B cell (primary cell): ENCODE measurements around the gene S100A9. TPM values are rescaled to one million over a fixed set of nuclear protein-coding genes. Genes with fewer than 3 reads are reported as not detected.

Source experiments
- ATAC-seq: fragments of 200-7000 bp; cut with Tn5 transposase; one replicate; pipeline ENCODE4 v1.10.0; 2021; ENCODE audit warnings: low read depth, mild to moderate bottlenecking, moderate number of reproducible peaks, moderate library complexity
- CTCF ChIA-PET: fragments of 350-600 bp; sonication (Branson Sonifier 250); formaldehyde crosslinking; loops from one replicate; lab custom pipeline; 2021; ENCODE audit warnings: antibody characterized with exemption, inconsistent platforms; lab: Charles Lee
- POLR2A ChIA-PET: fragments of 350-600 bp; sonication (Branson Sonifier 250); formaldehyde crosslinking; loops from one replicate; lab custom pipeline; 2021; ENCODE audit warnings: antibody characterized with exemption; lab: Charles Lee
- DNase-seq: peaks from one replicate; pipeline ENCODE4 v3.0.0; 2013
- H2AFZ ChIP-seq: 2 replicates; pipeline ENCODE4 v1.6.1; 2012; ENCODE audit warnings: mild to moderate bottlenecking, low read depth, low read length; ENCODE audit not compliant: insufficient read depth, poor library complexity, severe bottlenecking
- H3K27ac ChIP-seq, 2 donors: 1 replicate in 1 of 2; 2 replicates in 1 of 2; pipeline ENCODE4 v1.5.1; 2012 to 2013; ENCODE audit warnings: low read length in 2 of 2, mild to moderate bottlenecking in 2 of 2, moderate library complexity in 1 of 2
- H3K27me3 ChIP-seq, 4 experiments: fragments of 200-600 bp in 1 of 4; sonication (generic) in 1 of 4; replicated peaks in 1 of 4; 1 replicate in 2 of 4; 2 replicates in 2 of 4; pipeline versions ENCODE4 v1.6.1 to v1.7.0; 2013 to 2016; ENCODE audit warnings: low read length in 3 of 4, mild to moderate bottlenecking in 2 of 4, mixed read lengths in 1 of 4, moderate library complexity in 1 of 4; ENCODE audit not compliant: insufficient read depth in 4 of 4, control insufficient read depth in 3 of 4; ENCODE audit errors: control extremely low read depth in 1 of 4
- H3K36me3 ChIP-seq, 2 experiments: replicated peaks in 1 of 2; 1 replicate in 1 of 2; 2 replicates in 1 of 2; pipeline versions ENCODE4 v1.6.1 to v1.7.1; 2013; ENCODE audit warnings: low read length in 1 of 2; ENCODE audit not compliant: insufficient read depth in 2 of 2, control insufficient read depth in 1 of 2; ENCODE audit errors: control extremely low read depth in 1 of 2, extremely low read depth in 1 of 2
- H3K4me1 ChIP-seq, 2 donors: fragments of 200-600 bp in 1 of 2; sonication (generic) in 1 of 2; 1 replicate in 1 of 2; 2 replicates in 1 of 2; pipeline versions ENCODE4 v1.5.1 to v1.6.1; 2013 to 2017; ENCODE audit warnings: low read length in 2 of 2; ENCODE audit not compliant: control insufficient read depth in 2 of 2, insufficient read depth in 2 of 2
- H3K4me2 ChIP-seq: replicated peaks from 2 replicates; pipeline ENCODE3; 2012; ENCODE audit warnings: mild to moderate bottlenecking, low read depth, low read length; ENCODE audit not compliant: poor library complexity, severe bottlenecking
- H3K4me3 ChIP-seq, 5 experiments: fragments of 200-600 bp in 1 of 5; sonication (generic) in 1 of 5; 1 replicate in 3 of 5; 2 replicates in 2 of 5; pipeline versions ENCODE4 v1.5.1 to v1.7.0; 2011 to 2016; ENCODE audit warnings: low read length in 4 of 5, mild to moderate bottlenecking in 4 of 5, low read depth in 2 of 5, control low read depth in 1 of 5, moderate library complexity in 1 of 5; ENCODE audit not compliant: insufficient read depth in 1 of 5; ENCODE audit errors: control extremely low read depth in 1 of 5, extremely low read depth in 1 of 5
- H3K79me2 ChIP-seq: fragments of 200-600 bp; sonication (generic); one replicate; pipeline ENCODE4 v1.6.0; 2016; ENCODE audit warnings: low read length; ENCODE audit not compliant: control insufficient read depth, insufficient read depth
- H3K9ac ChIP-seq: fragments of 200-600 bp; sonication (generic); 2 replicates; pipeline ENCODE4 v1.6.1; 2017; ENCODE audit warnings: mild to moderate bottlenecking, low read length, moderate library complexity
- H3K9me3 ChIP-seq, 3 donors: one replicate each; pipeline versions ENCODE4 v1.6.1 to v1.7.1; 2013; ENCODE audit warnings: low read length in 2 of 3; ENCODE audit not compliant: control insufficient read depth in 2 of 3, insufficient read depth in 1 of 3; ENCODE audit errors: control extremely low read depth in 1 of 3
- H4K20me1 ChIP-seq: 2 replicates; pipeline ENCODE4 v1.6.0; 2012; ENCODE audit warnings: mild to moderate bottlenecking, low read length; ENCODE audit not compliant: insufficient read depth, control insufficient read depth, poor library complexity, severe bottlenecking
- H3K27ac Mint-ChIP-seq: one replicate; pipeline ENCODE4 v1.8.0; 2021; ENCODE audit warnings: mixed read lengths
- H3K27me3 Mint-ChIP-seq: one replicate; pipeline ENCODE4 v1.8.0; 2021; ENCODE audit warnings: mixed read lengths
- H3K4me1 Mint-ChIP-seq: one replicate; pipeline ENCODE4 v1.8.0; 2021; ENCODE audit warnings: mixed read lengths
- H3K4me3 Mint-ChIP-seq: one replicate; pipeline ENCODE4 v1.8.0; 2021; ENCODE audit warnings: mixed read lengths
- H3K9me3 Mint-ChIP-seq: one replicate; pipeline ENCODE4 v1.8.0; 2022; ENCODE audit warnings: mixed read lengths; ENCODE audit not compliant: insufficient read depth
- CTCF ChIP-seq: fragments of 200-600 bp; IDR thresholded peaks from one replicate; pipeline ENCODE4 v1.8.0; 2022; ENCODE audit warnings: antibody characterized with exemption, mild to moderate bottlenecking
- EZH2 ChIP-seq: IDR thresholded peaks from 2 replicates; pipeline ENCODE4 v1.6.1; 2012; ENCODE audit warnings: borderline replicate concordance, low read depth, mild to moderate bottlenecking, moderate library complexity, low read length; ENCODE audit not compliant: insufficient read depth, poor library complexity, severe bottlenecking
- WGBS: methylation state at CpG from one replicate; pipeline ENCODE4 v1.1.5; 2013; ENCODE audit warnings: missing lambda C conversion rate; ENCODE audit not compliant: insufficient coverage; 5-methylcytosine and 5-hydroxymethylcytosine counted together
- intact Hi-C: fragments of 100-400 bp; cut with micrococcal nuclease; formaldehyde crosslinking; loops from one replicate; pipeline ENCODE4 v1.10.0; 2022
- polyA plus RNA-seq: library from polyadenylated mRNA; depleted of rRNA; stranded (reverse); fragments of >200 nt; gene quantifications from 2 replicates; pipeline ENCODE4 v1.2.3, GENCODE V29; 2012
- total RNA-seq, 2 donors: library from RNA; stranded (reverse); fragments of 120-200 nt in 1 of 2; gene quantifications; 1 replicate in 1 of 2; 2 replicates in 1 of 2; pipeline versions ENCODE4 v1.2.3 to v1.2.4, GENCODE V29; 2013 to 2022

The S100A9 gene
- total and polyA plus RNA-seq, 2 donors (not counting 1 experiment from before 2014, with no cell fraction given), result 4.2 to 66.6 TPM

DNA sequence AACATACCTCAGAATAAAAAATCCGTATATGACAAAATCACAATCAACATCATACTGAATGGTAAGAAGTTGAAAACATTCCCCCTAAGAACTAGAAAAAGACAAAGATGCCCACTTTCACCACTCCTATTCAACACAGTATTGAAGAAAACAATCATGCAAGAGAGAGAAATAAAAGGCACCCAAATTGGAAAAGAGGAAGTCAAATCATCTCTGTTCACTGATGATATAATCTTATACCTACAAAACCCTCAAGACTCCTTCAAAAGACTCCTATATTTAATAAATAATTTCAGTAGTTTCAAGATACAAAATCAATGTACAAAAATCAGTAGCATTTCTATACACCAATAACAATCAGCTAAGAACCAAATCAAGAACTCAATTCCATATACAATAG lies 23.8 kb upstream of the S100A9 start:
- peaks cover 0 to 33% (median 11%) of the 10 kb centered on the region in 4 experiments for H3K27me3 ChIP-seq
- H4K20me1 ChIP-seq, result no peaks in the 10 kb centered on the region
- no peak overlapping the region for H3K4me3 ChIP-seq
- H3K79me2 ChIP-seq, result no peaks in the 10 kb centered on the region
- no peak for TF ChIP-seq EZH2
- no peak for TF ChIP-seq CTCF
- ChIA-PET POLR2A (no interaction called here), CTCF (interaction anchor here (2.2 kb wide), 1 partner anchor 18 kb away, joined by 4 read pairs; no protein-coding TSS in a partner anchor)
- H2AFZ ChIP-seq, result no peak overlapping the region
- H3K9ac ChIP-seq, result no peak overlapping the region
- no peak overlapping the region for H3K4me3 Mint-ChIP-seq
- peaks cover 7% of the 10 kb centered on the region for H3K9me3 Mint-ChIP-seq
- H3K4me1 ChIP-seq, result no peaks in the 10 kb centered on the region
- intact Hi-C loops, result no loop called here
- H3K27ac ChIP-seq, result no peak overlapping the region
- no peaks in the 10 kb centered on the region for H3K4me1 Mint-ChIP-seq
- ATAC-seq, result no peak
- no peak overlapping the region for H3K27ac Mint-ChIP-seq
- no peak for DNase-seq
- peaks cover 51% of the 10 kb centered on the region for H3K27me3 Mint-ChIP-seq
- H3K36me3 ChIP-seq, result no peaks in the 10 kb centered on the region
- WGBS, result no CpG with 5 or more reads among the region's 1 CpG
- no peak overlapping the region for H3K4me2 ChIP-seq
- H3K9me3 ChIP-seq, result peaks cover 3 to 18% (median 14%) of the 10 kb centered on the region in 3 donors

DNA sequence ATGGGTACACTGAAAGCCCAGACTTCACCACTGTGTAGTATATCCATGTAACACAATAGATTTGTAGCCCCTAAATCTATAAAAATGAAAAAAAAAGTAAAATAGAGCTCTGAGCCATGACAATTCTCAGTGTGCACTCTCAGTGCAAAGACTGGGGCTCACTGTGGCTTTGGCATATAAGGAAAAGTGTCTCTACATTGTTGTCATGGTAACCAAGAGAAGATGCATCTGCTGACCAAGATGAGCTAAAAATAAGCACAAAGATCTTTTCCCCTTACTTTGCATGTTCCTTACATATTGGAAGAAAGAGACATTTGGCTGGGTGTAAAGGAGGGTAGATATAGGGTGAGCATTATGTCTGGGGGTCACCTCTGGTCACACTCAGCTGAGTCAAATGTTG lies 21.0 kb upstream of the S100A9 start:
- no peak for ATAC-seq
- ChIA-PET POLR2A (no interaction called here), CTCF (interaction anchor here (1.5 kb wide), 1 partner anchor 16 kb away, joined by 8 read pairs; no protein-coding TSS in a partner anchor)
- no peak overlapping the region for H3K4me2 ChIP-seq
- H3K9me3 Mint-ChIP-seq, result no peaks in the 10 kb centered on the region
- intact Hi-C loops, result no loop called here
- H3K27ac Mint-ChIP-seq, result no peak overlapping the region
- peaks cover 45% of the 10 kb centered on the region for H3K27me3 Mint-ChIP-seq
- no peaks in the 10 kb centered on the region for H3K4me1 Mint-ChIP-seq
- no peak overlapping the region for H3K4me3 ChIP-seq
- no peaks in the 10 kb centered on the region for H3K79me2 ChIP-seq
- H4K20me1 ChIP-seq, result no peaks in the 10 kb centered on the region
- peaks cover 0 to 34% (median 12%) of the 10 kb centered on the region in 4 experiments for H3K27me3 ChIP-seq
- peaks cover 0 to 3% (median 2%) of the 10 kb centered on the region in 3 donors for H3K9me3 ChIP-seq
- no peak overlapping the region for H3K4me3 Mint-ChIP-seq
- H2AFZ ChIP-seq, result no peak overlapping the region
- H3K27ac ChIP-seq, result no peak overlapping the region
- H3K36me3 ChIP-seq, result no peaks in the 10 kb centered on the region
- H3K9ac ChIP-seq, result no peak overlapping the region
- no peak for DNase-seq
- no peak for TF ChIP-seq EZH2
- no peak for TF ChIP-seq CTCF
- peaks cover 0 to 3% of the 10 kb centered on the region in 2 donors for H3K4me1 ChIP-seq
